Brain microvascular endothelial cell (primary cell): Measurements from ENCODE around the gene RIPK3.
"Not testable (repeated sequence)": the region's sequence is repeated elsewhere in the genome, so short reads cannot be mapped to it uniquely, and the experiment has no call there.

Experiments used
- DNase-seq: peaks from one replicate; pipeline ENCODE4 v3.0.0-alpha.2; 2020
- H3K27ac ChIP-seq: fragments of 250-450 bp; sonication (Bioruptor Pico); 2 replicates; pipeline ENCODE4 v1.5.1; 2020; ENCODE audit warnings: mild to moderate bottlenecking, moderate library complexity
- H3K27me3 ChIP-seq: fragments of 250-450 bp; sonication (Bioruptor Pico); replicated peaks from 2 replicates; pipeline ENCODE4 v1.5.1; 2020; ENCODE audit warnings: mild to moderate bottlenecking
- H3K36me3 ChIP-seq: fragments of 250-450 bp; sonication (Bioruptor Pico); replicated peaks from 2 replicates; pipeline ENCODE4 v1.5.1; 2020; ENCODE audit warnings: mild to moderate bottlenecking
- H3K4me3 ChIP-seq: 2 replicates; pipeline ENCODE4 v1.5.1; 2011; ENCODE audit warnings: low read depth, mild to moderate bottlenecking, control low read depth, low read length, moderate library complexity
- CTCF ChIP-seq: IDR thresholded peaks from 2 replicates; pipeline ENCODE4 v1.5.1; 2011; ENCODE audit warnings: low read depth, mild to moderate bottlenecking, moderate library complexity, low read length, control low read depth, inconsistent platforms; ENCODE audit errors: missing control alignments
- in situ Hi-C: cut with HindIII; loops from 2 replicates; pipeline ENCODE4 v1.10.0; 2017; ENCODE audit warnings: low sequenced_read_pairs, low pct_ligation_motif_present

Gene RIPK3

GRCh38 chr14:24378327-24378726 is 38.5 kb upstream of the RIPK3 start:
- Histone ChIP-seq H3K27ac (no peak overlapping the region), H3K4me3 (no peak overlapping the region), H3K36me3 (peaks cover 28% of the 10 kb centered on the region), H3K27me3 (no peaks in the 10 kb centered on the region)
- in situ Hi-C loops: no loop called here
- DNase-seq: no peak
- no peak for TF ChIP-seq CTCF

GRCh38 chr14:24377657-24378056 is 37.9 kb upstream of the RIPK3 start:
- Histone ChIP-seq H3K36me3 (peaks cover 32% of the 10 kb centered on the region), H3K4me3 (no peak overlapping the region), H3K27me3 (no peaks in the 10 kb centered on the region), H3K27ac (no peak overlapping the region)
- no peak for TF ChIP-seq CTCF
- DNase-seq: no peak
- in situ Hi-C loops: no loop called here

- TF ChIP-seq CTCF: no peak
- Histone ChIP-seq H3K4me3 (no peak overlapping the region), H3K27ac (no peak overlapping the region), H3K27me3 (no peaks in the 10 kb centered on the region), H3K36me3 (peaks cover 32% of the 10 kb centered on the region)
- no peak for DNase-seq
- in situ Hi-C loops: no loop called here
Observed at GRCh38 chr14:24377126-24377525, 37.3 kb upstream of the RIPK3 start.

- peaks cover 32% of the 10 kb centered on the region for H3K36me3 ChIP-seq
- H3K4me3 ChIP-seq: no peak overlapping the region
- DNase-seq: no peak
- no peak overlapping the region for H3K27ac ChIP-seq
- TF ChIP-seq CTCF: no peak
- no peaks in the 10 kb centered on the region for H3K27me3 ChIP-seq
- in situ Hi-C loops: no loop called here
Observed at GRCh38 chr14:24376448-24377070, 36.8 kb upstream of the RIPK3 start.

GRCh38 chr14:24372701-24373416 is 33.1 kb upstream of the RIPK3 start:
- Histone ChIP-seq H3K27ac (no peak overlapping the region), H3K36me3 (peaks cover 32% of the 10 kb centered on the region), H3K27me3 (no peaks in the 10 kb centered on the region), H3K4me3 (no peak overlapping the region)
- in situ Hi-C loops: no loop called here
- TF ChIP-seq CTCF: no peak
- DNase-seq: peak; percentile 36

GRCh38 chr14:24371605-24372004 is 31.8 kb upstream of the RIPK3 start:
- DNase-seq, in situ Hi-C loops, H3K27me3 ChIP-seq, H3K27ac ChIP-seq, H3K4me3 ChIP-seq: not testable (repeated sequence)
- H3K36me3 ChIP-seq: peaks cover 27% of the 10 kb centered on the region
